GM12878 (cell line): Measurements from ENCODE around the gene SIRT2. TPM values are rescaled to one million over a fixed set of nuclear protein-coding genes. Genes with fewer than 3 reads are reported as not detected.
A peak's percentile ranks its signal among the peaks of the same experiment; 100 is the strongest.

ENCODE experiments used
- ATF7 ChIP-seq: fragments of 450-650 bp; IDR thresholded peaks from 2 replicates; pipeline ENCODE4 v1.6.1; 2016; ENCODE audit warnings: low read depth, mild to moderate bottlenecking
- BACH1 ChIP-seq: fragments of 450-650 bp; IDR thresholded peaks from 2 replicates; pipeline ENCODE4 v1.6.1; 2017; ENCODE audit warnings: mild to moderate bottlenecking, borderline replicate concordance
- BRCA1 ChIP-seq: IDR thresholded peaks from 2 replicates; pipeline ENCODE4 v1.6.1; 2011; ENCODE audit warnings: low read depth, low read length, improper control_type of control experiment
- CBFB ChIP-seq: IDR thresholded peaks from 2 replicates; pipeline ENCODE4 v1.6.1; 2016; ENCODE audit warnings: antibody characterized with exemption, low read depth
- GATAD2B ChIP-seq: fragments of 450-650 bp; conservative IDR thresholded peaks from 2 replicates; pipeline ENCODE4 v1.6.1; 2017; ENCODE audit warnings: low read depth, mild to moderate bottlenecking, moderate library complexity
- MYC ChIP-seq: IDR thresholded peaks from 2 replicates; pipeline ENCODE4 v1.6.1; 2011; ENCODE audit warnings: mild to moderate bottlenecking, low read length, moderate library complexity, inconsistent platforms; ENCODE audit not compliant: insufficient read depth, insufficient replicate concordance, insufficient read length, severe bottlenecking
- NFIC ChIP-seq: IDR thresholded peaks from 2 replicates; pipeline ENCODE4 v1.6.1; 2012; ENCODE audit warnings: low read depth, mild to moderate bottlenecking, inconsistent platforms, low read length, moderate library complexity
- NR2C1 ChIP-seq: fragments of 450-650 bp; IDR thresholded peaks from 2 replicates; pipeline ENCODE4 v1.6.1; 2017; ENCODE audit warnings: antibody characterized with exemption, mild to moderate bottlenecking, moderate library complexity
- RELA ChIP-seq: fragments of 450-650 bp; IDR thresholded peaks from 2 replicates; pipeline ENCODE4 v1.8.0; 2014; ENCODE audit warnings: borderline replicate concordance; ENCODE audit not compliant: partially characterized antibody
- RFX5 ChIP-seq: IDR thresholded peaks from 2 replicates; pipeline ENCODE4 v1.6.1; 2011; ENCODE audit warnings: low read depth, low read length, improper control_type of control experiment
- SIN3A ChIP-seq: IDR thresholded peaks from 2 replicates; pipeline ENCODE4 v1.6.1; 2012; ENCODE audit warnings: low read depth, low read length, improper control_type of control experiment
- SPI1 ChIP-seq: IDR thresholded peaks from 2 replicates; pipeline ENCODE4 v1.6.1; 2011; ENCODE audit warnings: low read depth, mild to moderate bottlenecking, low read length, moderate library complexity, borderline replicate concordance; ENCODE audit not compliant: insufficient read depth
- SUPT20H ChIP-seq: IDR thresholded peaks from 2 replicates; pipeline ENCODE4 v1.6.1; 2011; ENCODE audit warnings: low read depth, mild to moderate bottlenecking, low read length, moderate library complexity, borderline replicate concordance; ENCODE audit not compliant: control insufficient read depth
- ZSCAN29 ChIP-seq: fragments of 450-650 bp; IDR thresholded peaks from 2 replicates; pipeline ENCODE4 v1.6.1; 2017; ENCODE audit warnings: mild to moderate bottlenecking, moderate library complexity
- polyA plus RNA-seq, 11 experiments: library from polyadenylated mRNA; depleted of rRNA in 4 of 11; unstranded in 6 of 11; stranded (reverse) in 5 of 11; fragments of >200 nt; fragmentation: Nextera tagmentation in 4 of 11; fragmentation: Illumina TruSeq in 1 of 11; extraction: Ambion mirVana in 4 of 11; extraction: Trizol in 1 of 11; gene quantifications; 1 replicate in 1 of 11; 2 replicates in 10 of 11; pipeline versions ENCODE4 v1.2.1 to v1.2.3, GENCODE V29; 2011 to 2016; ENCODE audit warnings: inconsistent platforms in 2 of 11, missing spikeins in 2 of 11, low read depth in 1 of 11
- total RNA-seq, 4 experiments: library from RNA; depleted of rRNA in 3 of 4; stranded (reverse); fragments of >200 nt in 3 of 4; fragmentation: Illumina TruSeq in 1 of 4; extraction: Trizol in 1 of 4; gene quantifications; 2 replicates each; pipeline versions ENCODE4 v1.2.1 to v1.2.3, GENCODE V29; 2013 to 2021
- TF ChIP-seq, protein P1 (sequence below): IDR thresholded peaks from 2 replicates; pipeline ENCODE4 v1.6.1; 2011; ENCODE audit warnings: mild to moderate bottlenecking, low read depth, low read length, moderate library complexity; ENCODE audit not compliant: insufficient replicate concordance
- TF ChIP-seq, protein P2 (sequence below): fragments of 450-650 bp; IDR thresholded peaks from 2 replicates; pipeline ENCODE4 v1.6.1; 2018; ENCODE audit warnings: mild to moderate bottlenecking, low read depth, moderate library complexity; ENCODE audit not compliant: partially characterized antibody
- TF ChIP-seq, protein P3 (sequence below): IDR thresholded peaks from 2 replicates; pipeline ENCODE4 v1.6.1; 2012; ENCODE audit warnings: low read length, inconsistent platforms

Gene SIRT2
- total and polyA plus RNA-seq, 10 of the 15 experiments (the other 5 are each of a cell fraction or from before 2014, with no cell fraction given) = 1.4 to 38.7 (median 24.1) TPM

DNA sequence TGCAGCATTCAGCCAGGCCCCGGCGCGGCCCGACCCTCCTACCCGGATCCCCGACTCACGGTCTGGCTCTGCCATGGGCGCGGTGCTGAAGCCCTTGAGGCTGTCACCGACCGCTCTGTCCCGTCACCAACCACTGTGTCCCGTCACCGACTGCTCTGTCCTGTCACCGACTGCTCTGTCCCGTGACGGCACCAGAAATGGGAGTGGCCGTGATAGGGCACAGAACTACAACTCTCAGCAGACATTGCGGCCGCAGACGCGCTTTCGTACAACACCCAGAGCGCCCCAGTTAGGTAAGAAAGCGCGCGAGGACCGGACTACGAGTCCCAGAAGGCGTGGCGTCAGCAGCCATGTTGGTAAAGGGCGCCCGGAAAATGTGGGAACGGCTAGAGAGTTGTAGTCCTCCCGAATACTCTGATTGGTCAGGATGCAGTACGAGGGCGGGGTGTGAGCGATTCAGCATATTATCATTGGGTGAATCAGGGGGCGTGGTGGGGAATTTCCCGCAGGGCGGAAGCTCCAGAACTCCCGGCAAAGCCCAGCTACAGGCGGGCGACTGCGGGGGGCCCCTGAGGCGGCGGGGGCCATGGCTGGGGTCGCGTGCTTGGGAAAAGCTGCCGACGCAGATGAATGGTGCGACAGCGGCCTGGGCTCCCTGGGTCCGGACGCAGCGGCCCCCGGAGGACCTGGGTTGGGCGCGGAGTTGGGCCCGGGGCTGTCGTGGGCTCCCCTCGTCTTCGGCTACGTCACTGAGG, at the start of gene SIRT2, which contains the start of gene NFKBIB (continued):
- TF ChIP-seq ATF7 (peak; percentile 52; the same call in 1 of the 2 replicates), CBFB (peak; percentile 75; the same call in 1 of the 2 replicates), SIN3A (peak; percentile 24; the same call in 1 of the 2 replicates), NFIC (no peak), RELA (peak; percentile 95), NR2C1 (peak; percentile 80), BRCA1 (no peak), MYC (no peak), SPI1 (0 out of 2 replicates have a peak, but pooled peaks have one; percentile 19), ZSCAN29 (no peak), GATAD2B (peak; percentile 81), SUPT20H (no peak), BACH1 (0 out of 2 replicates have a peak, but pooled peaks have one; percentile 63), RFX5 (peak; percentile 60)
- TF ChIP-seq, protein P1, sequence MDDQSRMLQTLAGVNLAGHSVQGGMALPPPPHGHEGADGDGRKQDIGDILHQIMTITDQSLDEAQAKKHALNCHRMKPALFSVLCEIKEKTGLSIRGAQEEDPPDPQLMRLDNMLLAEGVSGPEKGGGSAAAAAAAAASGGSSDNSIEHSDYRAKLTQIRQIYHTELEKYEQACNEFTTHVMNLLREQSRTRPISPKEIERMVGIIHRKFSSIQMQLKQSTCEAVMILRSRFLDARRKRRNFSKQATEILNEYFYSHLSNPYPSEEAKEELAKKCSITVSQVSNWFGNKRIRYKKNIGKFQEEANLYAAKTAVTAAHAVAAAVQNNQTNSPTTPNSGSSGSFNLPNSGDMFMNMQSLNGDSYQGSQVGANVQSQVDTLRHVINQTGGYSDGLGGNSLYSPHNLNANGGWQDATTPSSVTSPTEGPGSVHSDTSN = peak; percentile 29
- TF ChIP-seq, protein P2, sequence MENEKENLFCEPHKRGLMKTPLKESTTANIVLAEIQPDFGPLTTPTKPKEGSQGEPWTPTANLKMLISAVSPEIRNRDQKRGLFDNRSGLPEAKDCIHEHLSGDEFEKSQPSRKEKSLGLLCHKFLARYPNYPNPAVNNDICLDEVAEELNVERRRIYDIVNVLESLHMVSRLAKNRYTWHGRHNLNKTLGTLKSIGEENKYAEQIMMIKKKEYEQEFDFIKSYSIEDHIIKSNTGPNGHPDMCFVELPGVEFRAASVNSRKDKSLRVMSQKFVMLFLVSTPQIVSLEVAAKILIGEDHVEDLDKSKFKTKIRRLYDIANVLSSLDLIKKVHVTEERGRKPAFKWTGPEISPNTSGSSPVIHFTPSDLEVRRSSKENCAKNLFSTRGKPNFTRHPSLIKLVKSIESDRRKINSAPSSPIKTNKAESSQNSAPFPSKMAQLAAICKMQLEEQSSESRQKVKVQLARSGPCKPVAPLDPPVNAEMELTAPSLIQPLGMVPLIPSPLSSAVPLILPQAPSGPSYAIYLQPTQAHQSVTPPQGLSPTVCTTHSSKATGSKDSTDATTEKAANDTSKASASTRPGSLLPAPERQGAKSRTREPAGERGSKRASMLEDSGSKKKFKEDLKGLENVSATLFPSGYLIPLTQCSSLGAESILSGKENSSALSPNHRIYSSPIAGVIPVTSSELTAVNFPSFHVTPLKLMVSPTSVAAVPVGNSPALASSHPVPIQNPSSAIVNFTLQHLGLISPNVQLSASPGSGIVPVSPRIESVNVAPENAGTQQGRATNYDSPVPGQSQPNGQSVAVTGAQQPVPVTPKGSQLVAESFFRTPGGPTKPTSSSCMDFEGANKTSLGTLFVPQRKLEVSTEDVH = peak; percentile 84
- TF ChIP-seq, protein P3, sequence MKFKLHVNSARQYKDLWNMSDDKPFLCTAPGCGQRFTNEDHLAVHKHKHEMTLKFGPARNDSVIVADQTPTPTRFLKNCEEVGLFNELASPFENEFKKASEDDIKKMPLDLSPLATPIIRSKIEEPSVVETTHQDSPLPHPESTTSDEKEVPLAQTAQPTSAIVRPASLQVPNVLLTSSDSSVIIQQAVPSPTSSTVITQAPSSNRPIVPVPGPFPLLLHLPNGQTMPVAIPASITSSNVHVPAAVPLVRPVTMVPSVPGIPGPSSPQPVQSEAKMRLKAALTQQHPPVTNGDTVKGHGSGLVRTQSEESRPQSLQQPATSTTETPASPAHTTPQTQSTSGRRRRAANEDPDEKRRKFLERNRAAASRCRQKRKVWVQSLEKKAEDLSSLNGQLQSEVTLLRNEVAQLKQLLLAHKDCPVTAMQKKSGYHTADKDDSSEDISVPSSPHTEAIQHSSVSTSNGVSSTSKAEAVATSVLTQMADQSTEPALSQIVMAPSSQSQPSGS = no peak
- TF ChIP-seq, all 136 proteins: peak for 61
